HL-60 (cell line): ENCODE results near the gene PRDX1.

Source experiments
- DNase-seq, 2 experiments: peaks; one replicate each; pipeline ENCODE4 v3.0.0-alpha.2; 2010 to 2020; ENCODE audit warnings: low read depth in 1 of 2, low spot score in 1 of 2
- H3K27ac ChIP-seq: fragments of 250-450 bp; sonication (Bioruptor Pico); replicated peaks from 2 replicates; pipeline ENCODE4 v1.5.1; 2020; ENCODE audit warnings: mild to moderate bottlenecking, moderate library complexity
- H3K27me3 ChIP-seq: fragments of 250-450 bp; sonication (Bioruptor Pico); 2 replicates; pipeline ENCODE4 v1.5.1; 2021; ENCODE audit warnings: mild to moderate bottlenecking, moderate library complexity; ENCODE audit not compliant: insufficient read depth, poor library complexity, severe bottlenecking
- H3K4me3 ChIP-seq: replicated peaks from 2 replicates; pipeline ENCODE4 v1.5.1; 2011; ENCODE audit warnings: mild to moderate bottlenecking, control low read depth, low read length; ENCODE audit not compliant: insufficient read depth
- GABPA ChIP-seq: IDR thresholded peaks from 2 replicates; pipeline ENCODE4 v1.6.1; 2012; ENCODE audit warnings: low read depth
- POLR2AphosphoS5 ChIP-seq: IDR thresholded peaks from 2 replicates; pipeline ENCODE4 v1.6.1; 2012; ENCODE audit warnings: low read depth
- SPI1 ChIP-seq: IDR thresholded peaks from 2 replicates; pipeline ENCODE4 v1.6.1; 2012; ENCODE audit warnings: low read depth, mild to moderate bottlenecking, borderline replicate concordance
- long read RNA-seq: library from polyadenylated mRNA; unstranded; transcript quantifications from one replicate; pipeline ENCODE4 v2.0.0, GENCODE V29; 2020
- TF ChIP-seq, protein P1 (sequence below): IDR thresholded peaks from one replicate; pipeline ENCODE4 v1.5.1; 2011; ENCODE audit warnings: low read length, control low read depth, inconsistent platforms; ENCODE audit not compliant: insufficient read depth
- TF ChIP-seq, protein P2 (sequence below): IDR thresholded peaks from 2 replicates; pipeline ENCODE4 v1.6.1; 2012; ENCODE audit warnings: low read depth; ENCODE audit not compliant: insufficient replicate concordance

PRDX1 gene
- long read RNA-seq, transcript PRDX1-201 (6 exons, 1,234 nt), result minor isoform, 9 of 210 reads
- long read RNA-seq, transcript PRDX1-202 (6 exons, 1,021 nt), result major isoform, 184 of 210 reads
- long read RNA-seq, partial matches to known transcripts, result 2 of 210 reads
- long read RNA-seq, other reads (novel, unspliced or antisense), result 15 of 210 reads

DNA sequence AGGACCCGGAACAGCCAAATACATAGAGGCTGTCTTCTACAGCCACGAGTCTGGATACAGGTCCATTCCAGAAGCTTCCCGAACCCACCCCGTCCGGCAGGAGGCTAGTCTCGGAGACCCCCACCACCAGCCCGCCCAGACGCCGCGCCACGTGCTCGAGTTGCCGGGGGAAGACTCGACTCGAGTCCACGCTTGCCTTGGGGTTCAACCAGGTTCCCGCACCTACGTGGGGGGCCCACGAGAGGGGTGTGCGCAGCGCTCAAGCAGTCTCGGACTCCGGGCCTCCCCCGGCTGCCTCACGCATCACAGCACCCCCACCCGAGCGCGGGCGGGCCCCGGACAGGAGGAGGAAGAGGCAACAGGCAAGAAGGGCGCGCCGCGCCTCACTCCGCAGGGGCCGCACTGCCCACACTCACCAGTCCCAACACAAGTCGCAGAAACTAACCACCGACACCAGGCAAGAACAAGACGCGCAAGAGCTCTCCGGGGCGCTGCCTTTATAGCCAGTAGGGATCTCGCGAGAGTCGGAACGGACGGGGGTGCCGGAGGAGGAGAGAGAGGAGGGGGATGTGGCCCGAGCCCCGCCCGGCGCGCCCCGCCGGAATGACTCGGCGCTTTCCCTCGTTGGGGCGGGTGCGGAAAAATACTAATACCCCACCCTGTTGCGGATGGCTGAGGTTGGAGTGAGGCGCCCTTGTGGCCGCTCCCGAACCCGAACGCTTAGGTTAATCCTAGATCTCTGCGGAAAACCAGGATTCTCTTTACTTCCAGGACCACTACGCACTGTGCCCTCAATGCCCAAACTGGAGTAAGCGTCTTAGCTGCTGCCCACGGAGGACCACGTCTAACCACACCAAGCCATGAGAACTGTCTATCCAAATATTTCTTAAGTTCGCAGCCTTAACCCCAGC, at the start of gene PRDX1:
Gene PRDX1 (minus strand): TSS at position 472 of the 911 bp plus-strand sequence. CDS start 2,841 bp downstream, outside the sequence.
- Histone ChIP-seq H3K4me3 (peak within 1 kb of the TSS; percentile 96), H3K27ac (peak within 1 kb of the TSS; percentile 91), H3K27me3 (no peaks in the 10 kb centered on the region)
- DNase-seq, result peak; percentile 96 to 98
- TF ChIP-seq GABPA (no peak; the same call in 1 of the 2 replicates), SPI1 (no peak), POLR2AphosphoS5 (peak; percentile 100)
- TF ChIP-seq, protein P1, sequence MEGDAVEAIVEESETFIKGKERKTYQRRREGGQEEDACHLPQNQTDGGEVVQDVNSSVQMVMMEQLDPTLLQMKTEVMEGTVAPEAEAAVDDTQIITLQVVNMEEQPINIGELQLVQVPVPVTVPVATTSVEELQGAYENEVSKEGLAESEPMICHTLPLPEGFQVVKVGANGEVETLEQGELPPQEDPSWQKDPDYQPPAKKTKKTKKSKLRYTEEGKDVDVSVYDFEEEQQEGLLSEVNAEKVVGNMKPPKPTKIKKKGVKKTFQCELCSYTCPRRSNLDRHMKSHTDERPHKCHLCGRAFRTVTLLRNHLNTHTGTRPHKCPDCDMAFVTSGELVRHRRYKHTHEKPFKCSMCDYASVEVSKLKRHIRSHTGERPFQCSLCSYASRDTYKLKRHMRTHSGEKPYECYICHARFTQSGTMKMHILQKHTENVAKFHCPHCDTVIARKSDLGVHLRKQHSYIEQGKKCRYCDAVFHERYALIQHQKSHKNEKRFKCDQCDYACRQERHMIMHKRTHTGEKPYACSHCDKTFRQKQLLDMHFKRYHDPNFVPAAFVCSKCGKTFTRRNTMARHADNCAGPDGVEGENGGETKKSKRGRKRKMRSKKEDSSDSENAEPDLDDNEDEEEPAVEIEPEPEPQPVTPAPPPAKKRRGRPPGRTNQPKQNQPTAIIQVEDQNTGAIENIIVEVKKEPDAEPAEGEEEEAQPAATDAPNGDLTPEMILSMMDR, result no peak
- TF ChIP-seq, protein P2, sequence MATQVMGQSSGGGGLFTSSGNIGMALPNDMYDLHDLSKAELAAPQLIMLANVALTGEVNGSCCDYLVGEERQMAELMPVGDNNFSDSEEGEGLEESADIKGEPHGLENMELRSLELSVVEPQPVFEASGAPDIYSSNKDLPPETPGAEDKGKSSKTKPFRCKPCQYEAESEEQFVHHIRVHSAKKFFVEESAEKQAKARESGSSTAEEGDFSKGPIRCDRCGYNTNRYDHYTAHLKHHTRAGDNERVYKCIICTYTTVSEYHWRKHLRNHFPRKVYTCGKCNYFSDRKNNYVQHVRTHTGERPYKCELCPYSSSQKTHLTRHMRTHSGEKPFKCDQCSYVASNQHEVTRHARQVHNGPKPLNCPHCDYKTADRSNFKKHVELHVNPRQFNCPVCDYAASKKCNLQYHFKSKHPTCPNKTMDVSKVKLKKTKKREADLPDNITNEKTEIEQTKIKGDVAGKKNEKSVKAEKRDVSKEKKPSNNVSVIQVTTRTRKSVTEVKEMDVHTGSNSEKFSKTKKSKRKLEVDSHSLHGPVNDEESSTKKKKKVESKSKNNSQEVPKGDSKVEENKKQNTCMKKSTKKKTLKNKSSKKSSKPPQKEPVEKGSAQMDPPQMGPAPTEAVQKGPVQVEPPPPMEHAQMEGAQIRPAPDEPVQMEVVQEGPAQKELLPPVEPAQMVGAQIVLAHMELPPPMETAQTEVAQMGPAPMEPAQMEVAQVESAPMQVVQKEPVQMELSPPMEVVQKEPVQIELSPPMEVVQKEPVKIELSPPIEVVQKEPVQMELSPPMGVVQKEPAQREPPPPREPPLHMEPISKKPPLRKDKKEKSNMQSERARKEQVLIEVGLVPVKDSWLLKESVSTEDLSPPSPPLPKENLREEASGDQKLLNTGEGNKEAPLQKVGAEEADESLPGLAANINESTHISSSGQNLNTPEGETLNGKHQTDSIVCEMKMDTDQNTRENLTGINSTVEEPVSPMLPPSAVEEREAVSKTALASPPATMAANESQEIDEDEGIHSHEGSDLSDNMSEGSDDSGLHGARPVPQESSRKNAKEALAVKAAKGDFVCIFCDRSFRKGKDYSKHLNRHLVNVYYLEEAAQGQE, result peak; percentile 79

DNA sequence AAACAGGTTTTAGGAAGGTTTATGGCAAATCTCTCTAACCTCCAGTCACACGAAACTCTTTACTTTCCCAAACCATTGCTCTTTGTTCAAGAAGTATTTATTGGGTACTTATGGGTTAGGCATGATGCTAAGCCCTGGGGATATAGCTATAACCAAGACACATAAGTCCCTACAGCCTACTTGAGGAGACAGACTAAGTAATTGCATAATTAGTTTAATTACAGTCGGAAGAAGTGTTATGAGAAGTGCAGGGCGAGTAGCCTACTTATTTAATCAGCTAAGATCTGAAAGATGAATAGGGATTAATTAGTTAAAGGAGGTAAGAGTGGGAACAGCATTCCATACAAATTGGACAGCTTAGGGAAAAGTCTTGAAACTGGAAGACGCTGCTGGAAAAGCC, 48.9 kb upstream of the PRDX1 start:
- Histone ChIP-seq H3K27ac (no peak overlapping the region), H3K27me3 (no peaks in the 10 kb centered on the region), H3K4me3 (no peak overlapping the region)
- no peak for DNase-seq
- TF ChIP-seq, protein P1, result no peak
- TF ChIP-seq POLR2AphosphoS5 (no peak), SPI1 (no peak), GABPA (no peak)
- TF ChIP-seq, protein P2, result no peak

DNA sequence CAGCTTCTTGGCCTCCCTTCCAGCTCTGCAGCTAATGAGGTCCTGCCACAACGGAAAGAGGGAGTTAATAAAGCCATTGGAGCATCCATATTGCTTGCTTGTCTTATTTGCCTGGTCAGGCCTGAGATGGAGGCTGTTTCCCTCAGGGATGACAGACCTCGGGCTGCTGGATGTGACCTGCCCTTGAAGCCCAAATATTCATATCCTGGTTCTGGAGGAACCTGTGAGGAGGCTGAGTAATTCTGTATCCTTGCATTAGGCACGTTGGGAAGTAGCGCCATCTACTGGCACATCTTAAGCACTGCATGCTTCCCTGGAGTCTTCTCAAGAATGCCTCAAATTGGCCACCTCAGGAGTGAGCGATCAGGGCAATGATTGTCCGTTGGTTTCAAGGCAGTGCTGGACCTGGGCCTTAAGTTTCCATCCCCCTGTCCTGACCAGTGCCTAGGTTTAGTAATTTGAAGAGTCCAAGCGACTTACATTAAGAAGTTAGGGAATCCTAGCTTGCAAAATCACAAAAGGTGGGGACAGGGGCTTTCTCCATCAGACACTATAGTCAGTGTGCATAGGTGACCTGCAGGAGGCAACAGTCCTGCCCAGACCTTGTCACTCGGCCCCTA, 48.4 kb upstream of the PRDX1 start:
- Histone ChIP-seq H3K27me3 (no peaks in the 10 kb centered on the region), H3K27ac (no peak overlapping the region), H3K4me3 (no peak overlapping the region)
- peak in 1 of 2 experiments; percentile 68 for DNase-seq
- TF ChIP-seq POLR2AphosphoS5 (no peak), SPI1 (no peak), GABPA (no peak)
- TF ChIP-seq, protein P1, result peak; percentile 100
- TF ChIP-seq, protein P2, result no peak
